ENCODE data around the gene FAM227B.

Gene FAM227B

GRCh38 chr15:49382394-49382793, 238.2 kb downstream of the FAM227B start:
- DNase-seq (ENCODE audit: low spot score) (no peak), ATAC-seq (ENCODE audit: low read depth) (no peak)
- Histone ChIP-seq H3K27me3 (ENCODE audit: insufficient read depth, poor library complexity, severe bottlenecking) (peaks cover 6% of the 10 kb centered on the region), H3K4me1 (ENCODE audit: insufficient read depth, poor library complexity, severe bottlenecking) (peaks cover 8% of the 10 kb centered on the region), H3K27ac (ENCODE audit: poor library complexity, severe bottlenecking) (no peak overlapping the region), H3K36me3 (ENCODE audit: low read depth) (no peaks in the 10 kb centered on the region), H3K9me3 (ENCODE audit: severe bottlenecking) (no peaks in the 10 kb centered on the region), H3K4me3 (ENCODE audit: severe bottlenecking) (no peak overlapping the region)
- no peak for TF ChIP-seq CTCF (IDR thresholded peaks at IDR 0.05; ENCODE audit: poor library complexity, severe bottlenecking)

- H3K4me3 ChIP-seq (ENCODE audit: severe bottlenecking) = no peak overlapping the region
- no peaks in the 10 kb centered on the region for H3K36me3 ChIP-seq (ENCODE audit: low read depth)
- DNase-seq (ENCODE audit: low spot score) (no peak), ATAC-seq (ENCODE audit: low read depth) (no peak)
- no peaks in the 10 kb centered on the region for H3K27me3 ChIP-seq (ENCODE audit: insufficient read depth, poor library complexity, severe bottlenecking)
- H3K4me1 ChIP-seq (ENCODE audit: insufficient read depth, poor library complexity, severe bottlenecking) = peaks cover 8% of the 10 kb centered on the region
- no peak for TF ChIP-seq CTCF (IDR thresholded peaks at IDR 0.05; ENCODE audit: poor library complexity, severe bottlenecking)
- H3K27ac ChIP-seq (ENCODE audit: poor library complexity, severe bottlenecking) = no peak overlapping the region
- no peaks in the 10 kb centered on the region for H3K9me3 ChIP-seq (ENCODE audit: severe bottlenecking)
These were observed 239.7 kb downstream of the FAM227B start for GRCh38 chr15:49380912-49381311.

GRCh38 chr15:49379996-49380395, 240.6 kb downstream of the FAM227B start:
- no peak for DNase-seq (ENCODE audit: low spot score)
- no peak for TF ChIP-seq CTCF (IDR thresholded peaks at IDR 0.05; ENCODE audit: poor library complexity, severe bottlenecking)
- no peak for ATAC-seq (ENCODE audit: low read depth)
- Histone ChIP-seq H3K9me3 (ENCODE audit: severe bottlenecking) (no peaks in the 10 kb centered on the region), H3K4me3 (ENCODE audit: severe bottlenecking) (no peak overlapping the region), H3K36me3 (ENCODE audit: low read depth) (no peaks in the 10 kb centered on the region), H3K27me3 (ENCODE audit: insufficient read depth, poor library complexity, severe bottlenecking) (no peaks in the 10 kb centered on the region), H3K4me1 (ENCODE audit: insufficient read depth, poor library complexity, severe bottlenecking) (peaks cover 8% of the 10 kb centered on the region), H3K27ac (ENCODE audit: poor library complexity, severe bottlenecking) (no peak overlapping the region)

- Histone ChIP-seq H3K4me1 (ENCODE audit: insufficient read depth, poor library complexity, severe bottlenecking) (no peaks in the 10 kb centered on the region), H3K27me3 (ENCODE audit: insufficient read depth, poor library complexity, severe bottlenecking) (no peaks in the 10 kb centered on the region), H3K27ac (ENCODE audit: poor library complexity, severe bottlenecking) (no peak overlapping the region), H3K4me3 (ENCODE audit: severe bottlenecking) (no peak overlapping the region), H3K9me3 (ENCODE audit: severe bottlenecking) (no peaks in the 10 kb centered on the region), H3K36me3 (ENCODE audit: low read depth) (no peaks in the 10 kb centered on the region)
- DNase-seq (ENCODE audit: low spot score) = no peak
- no peak for TF ChIP-seq CTCF (IDR thresholded peaks at IDR 0.05; ENCODE audit: poor library complexity, severe bottlenecking)
- ATAC-seq (ENCODE audit: low read depth) = no peak
These were observed 248.3 kb downstream of the FAM227B start for GRCh38 chr15:49372366-49372765.

GRCh38 chr15:49370782-49371181, 249.8 kb downstream of the FAM227B start:
- H3K27ac ChIP-seq (ENCODE audit: poor library complexity, severe bottlenecking) = no peak overlapping the region
- DNase-seq (ENCODE audit: low spot score) (no peak), ATAC-seq (ENCODE audit: low read depth) (peak; percentile 35; the same call in 1 of the 3 replicates)
- H3K4me3 ChIP-seq (ENCODE audit: severe bottlenecking) = no peak overlapping the region
- TF ChIP-seq CTCF (IDR thresholded peaks at IDR 0.05; ENCODE audit: poor library complexity, severe bottlenecking) = peak; percentile 71
- no peaks in the 10 kb centered on the region for H3K9me3 ChIP-seq (ENCODE audit: severe bottlenecking)
- no peaks in the 10 kb centered on the region for H3K36me3 ChIP-seq (ENCODE audit: low read depth)
- no peaks in the 10 kb centered on the region for H3K4me1 ChIP-seq (ENCODE audit: insufficient read depth, poor library complexity, severe bottlenecking)
- no peaks in the 10 kb centered on the region for H3K27me3 ChIP-seq (ENCODE audit: insufficient read depth, poor library complexity, severe bottlenecking)

Measured in RWPE2 (cell line).